NCI-H510A (cell line): ENCODE measurements around the gene AKR1A1.

Experiments used
- DNase-seq: peaks from one replicate; lab custom pipeline; 2025; lab: John Stamatoyannopoulos, UW

Gene AKR1A1

DNA sequence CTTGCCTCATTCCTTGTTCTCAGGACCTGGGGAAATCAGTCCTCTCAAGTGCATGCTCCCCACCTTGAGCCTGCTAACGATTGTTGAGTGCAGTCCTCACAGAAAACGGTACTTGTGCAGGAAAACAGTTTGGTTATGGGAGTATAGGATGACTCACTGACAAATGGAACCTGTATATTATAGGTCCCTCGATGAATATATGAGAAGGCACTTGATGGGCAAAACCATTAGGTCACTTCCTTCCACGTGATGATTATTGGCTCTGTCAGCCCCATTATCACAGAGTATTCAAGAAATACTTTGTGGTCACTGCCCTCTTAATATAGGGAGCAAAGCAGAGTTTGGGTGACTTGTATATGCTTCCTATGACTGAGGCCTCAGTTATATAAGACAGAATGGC is 67.0 kb downstream of the AKR1A1 start:
- no peak for DNase-seq

DNA sequence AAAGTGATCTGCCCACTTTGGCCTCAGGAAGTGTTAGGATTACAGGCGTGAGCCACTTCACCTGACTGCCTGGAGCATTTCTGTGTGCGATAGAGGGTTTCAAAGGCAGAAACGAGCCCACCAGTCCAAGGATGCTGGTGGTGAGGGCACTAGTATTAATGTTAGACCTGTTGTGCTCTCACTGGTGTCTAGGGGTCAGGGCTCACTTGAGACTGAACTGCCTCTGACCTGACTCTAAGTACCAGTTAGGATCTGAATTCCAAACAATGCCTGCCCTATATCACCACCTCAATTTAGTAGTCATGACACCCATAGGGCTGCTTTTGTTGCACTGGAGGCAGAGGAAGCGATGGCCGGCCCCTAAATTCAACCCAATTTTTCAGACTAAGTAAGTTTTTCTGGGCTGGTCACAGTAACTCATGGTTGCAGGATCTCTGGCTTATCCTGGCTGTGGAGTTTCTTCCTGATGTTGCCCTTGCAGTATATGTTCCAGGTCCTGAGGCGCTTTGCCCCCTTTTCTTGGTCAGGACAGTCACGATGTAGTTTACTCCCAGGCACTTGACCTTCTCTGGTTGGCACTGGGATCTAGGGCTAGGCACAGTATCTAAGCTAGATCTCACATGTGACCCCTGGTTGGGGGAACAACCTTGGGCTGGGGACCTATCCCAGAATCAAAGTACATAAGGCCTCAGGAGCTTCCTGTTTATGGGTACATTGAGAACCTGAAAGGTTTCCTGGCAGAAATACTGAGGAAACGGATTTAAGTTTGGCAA is 68.7 kb downstream of the AKR1A1 start:
- DNase-seq = no peak
